GM18498 (cell line): ENCODE data around the gene CFAP61.
"Not testable (repeated sequence)": the region's sequence is repeated elsewhere in the genome, so short reads cannot be mapped to it uniquely, and the experiment has no call there.

Source experiments
- ATAC-seq: cut with Tn5 transposase; IDR thresholded peaks from one replicate; pipeline ENCODE4 v1.9.1; 2021; ENCODE audit warnings: mild to moderate bottlenecking, moderate library complexity; ENCODE audit not compliant: unreplicated experiment

Gene CFAP61

DNA sequence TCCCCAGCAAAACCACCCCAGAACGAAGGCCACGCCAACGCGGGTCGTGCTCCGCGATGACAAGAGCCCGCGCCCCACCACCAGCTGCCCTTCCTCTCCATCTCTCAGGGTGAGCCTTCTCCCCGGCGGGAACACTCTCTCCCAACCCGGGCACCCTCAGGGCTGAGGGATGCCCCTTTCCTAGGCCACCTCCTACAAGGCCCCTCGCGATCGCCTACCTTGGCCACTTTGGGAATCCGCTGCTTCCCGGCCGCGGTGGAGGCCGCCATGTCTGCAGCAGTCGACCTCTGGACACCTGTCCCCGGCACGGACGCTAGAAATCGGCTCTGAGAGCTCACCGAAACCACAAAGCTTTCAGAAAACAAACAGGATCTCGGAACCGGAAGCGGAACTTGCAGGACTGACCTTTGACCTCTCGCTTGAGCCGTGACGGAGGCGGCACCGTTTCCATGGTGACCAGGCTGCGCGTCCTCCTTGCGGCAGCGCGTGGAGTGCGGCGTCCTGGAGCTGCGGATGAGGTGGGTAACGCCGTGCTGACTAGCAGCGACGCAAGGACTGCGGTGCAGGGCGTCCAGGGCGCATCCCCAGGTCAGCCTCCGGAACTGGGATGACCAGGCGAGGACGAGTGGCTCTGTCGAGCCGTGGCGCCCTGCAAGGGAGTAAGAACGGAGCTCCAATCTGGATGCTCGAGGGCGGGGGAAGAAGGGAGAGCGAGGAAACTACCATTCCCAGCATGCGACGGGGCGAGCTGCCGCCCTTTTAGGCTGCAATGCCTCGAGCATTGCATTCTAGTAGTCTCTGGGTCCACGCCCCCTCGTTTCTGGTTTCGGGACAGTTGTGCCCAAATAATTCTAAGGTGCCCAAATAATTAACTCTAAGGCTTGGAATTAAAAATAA lies at the start of gene CFAP61, which contains the start of gene CRNKL1:
TSS of gene CFAP61 (plus strand) at position 459 of the 897 bp plus-strand sequence. CDS start 4,122 bp downstream, outside the sequence.
TSS of gene CRNKL1 (minus strand) at position 393 of the 897 bp plus-strand sequence. CDS start at position 269, 124 bp downstream.
- peak; percentile 97 for ATAC-seq

DNA sequence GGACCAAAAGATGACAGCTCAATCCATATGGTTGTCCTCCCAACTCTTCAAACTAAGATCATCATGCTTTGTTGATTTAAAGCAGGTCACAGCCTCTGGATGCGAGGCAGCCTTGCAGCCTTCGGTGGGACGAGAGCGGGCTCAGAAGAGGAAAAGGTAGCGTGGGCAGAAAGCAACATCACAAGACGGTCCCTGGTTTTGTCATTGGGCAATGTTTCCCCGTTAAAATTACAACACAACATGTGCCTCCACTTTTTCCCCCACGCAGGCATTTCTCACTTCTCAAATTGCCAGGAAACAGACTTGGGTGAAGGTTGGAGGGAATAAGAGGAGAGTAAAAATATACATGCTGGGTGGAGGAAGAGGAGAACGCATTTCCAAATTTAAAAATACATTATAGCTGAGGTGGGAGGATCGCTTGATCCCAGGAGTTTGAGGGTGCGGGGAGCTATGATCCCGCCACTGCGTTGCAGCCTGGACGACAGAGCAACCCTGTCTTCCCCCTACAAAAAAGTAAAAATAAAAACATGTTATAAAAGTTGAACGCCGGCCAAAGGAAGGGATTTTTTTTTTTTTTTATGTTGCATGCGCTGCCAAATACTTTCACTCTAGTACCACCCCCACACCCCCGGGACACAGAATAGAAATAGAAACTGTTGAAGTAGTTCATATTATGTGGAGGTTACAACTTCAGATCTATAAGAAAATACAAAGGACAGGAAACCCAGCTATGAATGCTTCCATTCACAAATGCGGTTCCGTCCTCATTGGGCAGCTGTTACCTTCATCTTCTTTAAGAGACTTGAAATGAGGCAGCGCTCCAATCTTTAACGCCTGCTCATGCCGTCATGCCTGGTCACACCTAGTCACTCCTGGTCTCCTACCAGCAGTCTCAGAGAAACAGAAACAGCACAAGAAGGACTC lies 49.0 kb upstream of the CFAP61 start:
- ATAC-seq = no peak

GRCh38 chr20:20003955-20004322 lies 48.4 kb upstream of the CFAP61 start:
- not testable (repeated sequence) for ATAC-seq

GRCh38 chr20:20005342-20005741 lies 47.0 kb upstream of the CFAP61 start:
- no peak for ATAC-seq

GRCh38 chr20:20009784-20010253 lies 42.5 kb upstream of the CFAP61 start:
- no peak for ATAC-seq

DNA sequence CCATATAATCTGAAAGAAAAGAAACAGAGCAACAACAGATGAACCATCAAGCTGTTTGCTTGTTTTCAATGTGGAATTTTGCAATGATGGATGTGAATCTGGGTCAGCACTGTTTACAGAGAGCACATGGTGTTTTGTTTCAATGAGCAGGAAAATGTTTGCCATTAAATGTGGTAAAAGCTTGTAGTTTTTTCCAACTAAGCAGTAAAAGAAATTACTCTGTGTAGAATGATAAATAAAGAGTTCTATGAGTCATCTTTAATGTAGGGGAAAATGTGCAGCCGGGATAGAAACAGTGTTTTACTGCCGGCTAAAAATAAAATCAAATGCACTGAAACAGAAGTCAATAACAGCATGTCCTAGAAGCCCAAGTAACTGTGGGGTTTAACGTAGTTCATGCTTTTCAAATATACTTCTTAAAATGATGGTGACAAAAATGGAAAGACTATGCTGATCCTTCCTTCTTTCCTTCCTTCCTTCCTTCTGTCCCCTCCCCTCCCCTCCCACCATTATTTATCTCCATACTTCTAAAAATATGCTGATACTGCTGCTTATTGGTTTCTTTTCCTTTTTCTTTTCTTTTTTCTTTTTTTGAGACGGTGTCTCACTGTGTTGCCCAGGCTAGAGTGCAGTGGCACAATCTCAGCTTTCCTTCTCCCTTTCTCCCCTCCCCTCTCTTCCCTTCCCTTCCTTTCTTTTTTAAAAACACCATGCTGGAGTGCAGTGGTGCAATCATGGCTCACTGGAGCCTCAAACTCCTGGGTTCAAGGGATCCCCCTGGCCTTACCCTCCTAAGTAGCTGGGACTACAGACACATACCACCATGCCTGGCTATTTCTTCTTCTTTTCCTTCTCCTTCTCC lies 41.5 kb upstream of the CFAP61 start:
- no peak for ATAC-seq

DNA sequence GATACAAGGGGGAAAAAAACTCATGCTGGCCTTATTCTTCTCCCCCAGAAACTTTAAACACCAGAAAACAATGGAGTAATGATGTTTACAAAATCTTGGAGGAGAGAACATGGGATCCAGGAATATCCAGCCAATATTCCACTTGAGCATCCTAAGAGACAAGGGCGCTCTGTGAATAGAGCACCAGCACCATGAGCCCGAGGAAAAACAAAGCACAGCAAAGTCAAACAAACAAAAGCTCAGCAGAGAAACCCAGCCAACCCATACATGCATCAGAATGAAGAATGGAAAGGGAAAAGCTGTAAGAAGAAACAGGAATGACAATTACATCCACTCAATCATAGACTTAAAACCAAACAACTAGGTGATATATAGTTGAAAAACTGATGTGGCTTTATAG lies 39.8 kb upstream of the CFAP61 start:
- ATAC-seq = no peak

DNA sequence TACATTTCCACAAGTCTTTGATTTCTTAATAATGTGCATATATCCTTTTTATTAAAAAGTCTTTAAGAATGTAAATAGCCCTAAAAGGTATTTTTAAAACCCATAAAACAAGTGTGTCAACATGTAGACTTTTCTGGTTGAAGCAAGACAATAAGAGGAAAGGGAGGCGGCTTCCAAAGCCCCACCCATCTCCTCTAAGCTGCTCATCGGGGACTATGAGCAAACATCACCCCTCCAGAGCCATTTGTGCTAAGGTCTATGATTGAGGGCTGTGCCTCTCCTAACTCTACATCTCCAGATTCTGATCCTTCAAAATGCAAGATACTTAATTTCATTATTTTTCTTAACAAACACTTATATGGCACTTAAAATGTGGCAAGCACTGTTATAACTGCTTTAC lies 37.7 kb upstream of the CFAP61 start:
- ATAC-seq = no peak

DNA sequence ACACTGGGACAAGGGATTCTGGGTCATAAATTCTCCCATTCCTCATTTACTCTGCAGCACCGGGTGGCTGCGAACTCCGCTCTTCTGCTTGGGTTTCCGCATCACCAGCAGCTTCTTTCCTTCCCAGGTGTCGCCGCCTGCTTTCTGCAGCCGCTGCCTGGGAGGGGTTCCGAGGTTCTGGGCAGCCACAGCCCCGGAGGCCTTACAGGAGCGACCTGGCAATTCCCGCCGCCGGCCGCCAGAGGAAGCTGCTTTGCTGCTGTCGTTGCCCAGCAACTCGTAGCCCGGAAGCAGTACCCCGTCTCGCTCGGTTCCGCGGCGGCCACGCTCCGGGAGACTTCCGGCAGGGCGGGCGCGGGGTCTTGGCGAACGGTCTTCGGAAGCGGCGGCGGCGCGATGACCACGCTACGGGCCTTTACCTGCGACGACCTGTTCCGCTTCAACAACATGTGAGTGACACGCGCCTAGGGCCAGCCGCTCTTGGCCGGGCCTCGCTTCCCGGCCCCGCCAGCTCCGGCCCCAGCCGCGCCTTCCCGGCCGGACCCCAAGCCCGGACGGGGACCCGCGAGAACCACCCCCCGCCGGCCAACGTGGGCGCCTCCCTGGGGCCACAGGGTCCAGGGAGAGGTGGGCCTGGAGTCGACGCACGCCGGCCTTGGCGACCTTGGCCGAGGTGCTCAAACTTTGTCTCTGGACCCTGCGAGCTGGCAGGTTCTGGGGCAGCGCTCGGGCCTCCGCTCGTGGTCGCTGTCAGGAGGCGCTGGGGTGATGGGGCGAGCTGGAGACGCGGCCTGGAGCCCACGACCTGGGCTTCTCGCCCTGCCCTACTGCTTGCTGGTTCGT lies 35.1 kb upstream of the CFAP61 start, which contains the start of gene NAA20:
TSS of gene NAA20 (plus strand) at position 362 of the 843 bp plus-strand sequence. CDS start at position 397, 35 bp downstream.
- peak; percentile 100 for ATAC-seq

DNA sequence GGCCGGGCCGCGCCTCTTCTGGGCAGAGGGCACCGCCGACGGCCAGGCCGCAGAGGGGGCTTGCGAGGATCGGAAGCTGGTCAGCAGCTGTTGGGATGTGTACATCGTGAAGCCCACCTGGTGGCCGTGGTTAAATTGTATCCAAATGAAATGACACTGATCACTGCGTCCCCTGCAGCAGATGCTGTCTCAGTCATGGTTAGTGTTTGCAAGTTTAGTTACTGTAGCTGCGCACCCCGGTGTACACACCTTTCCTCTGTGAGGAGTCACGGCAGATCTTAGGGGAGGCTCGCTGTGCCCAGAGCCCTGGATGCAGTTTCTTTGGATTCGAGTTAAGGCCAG lies 34.5 kb upstream of the CFAP61 start:
- ATAC-seq = no peak

GRCh38 chr20:20018366-20018765 lies 34.0 kb upstream of the CFAP61 start:
- ATAC-seq = no peak

GRCh38 chr20:20019123-20019522 lies 33.2 kb upstream of the CFAP61 start:
- ATAC-seq = no peak

- no peak for ATAC-seq
These were observed 31.4 kb upstream of the CFAP61 start for GRCh38 chr20:20020908-20021307.

DNA sequence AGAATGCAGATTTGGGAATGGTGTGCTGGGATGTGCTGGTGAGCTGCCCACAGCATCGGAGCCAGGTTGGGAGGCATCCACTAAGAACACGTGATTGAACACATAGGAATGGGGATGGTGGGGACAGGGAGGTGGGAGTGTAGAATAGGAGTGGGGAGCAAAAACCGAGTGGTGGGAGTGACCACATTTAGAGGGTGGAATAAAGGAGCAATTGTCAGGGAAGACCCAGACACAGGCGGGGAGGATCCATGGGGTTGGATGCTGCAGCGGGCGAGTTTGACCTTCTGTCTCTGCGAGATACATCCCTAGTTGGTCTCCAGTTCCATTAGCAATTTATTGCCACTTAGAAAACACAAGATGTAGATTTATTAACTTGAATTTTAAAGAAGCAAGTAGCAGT lies 30.5 kb upstream of the CFAP61 start:
- ATAC-seq = no peak

DNA sequence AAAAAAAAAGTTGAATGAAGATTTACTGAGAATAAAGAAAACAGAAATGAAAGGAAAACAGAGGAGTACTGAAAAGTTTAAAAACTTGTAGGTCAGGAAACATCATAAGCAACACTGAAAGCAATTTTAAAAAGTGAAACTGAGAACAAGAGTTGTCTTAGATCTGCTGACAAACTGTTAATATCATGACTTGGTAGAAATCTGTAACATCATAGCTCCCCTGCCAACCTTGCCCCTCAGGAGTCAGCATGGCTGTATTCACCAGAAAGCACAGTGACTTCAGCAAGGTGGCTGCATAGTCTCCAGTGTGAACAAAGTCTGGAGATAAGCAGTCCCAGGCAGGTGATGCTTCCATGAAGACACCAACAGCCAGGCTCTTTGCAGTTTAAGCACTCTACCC lies 29.8 kb upstream of the CFAP61 start:
- ATAC-seq = peak; percentile 74

GRCh38 chr20:20023395-20023794 lies 28.9 kb upstream of the CFAP61 start:
- no peak for ATAC-seq

- ATAC-seq = no peak
These were observed 27.4 kb upstream of the CFAP61 start for GRCh38 chr20:20024942-20025341.

DNA sequence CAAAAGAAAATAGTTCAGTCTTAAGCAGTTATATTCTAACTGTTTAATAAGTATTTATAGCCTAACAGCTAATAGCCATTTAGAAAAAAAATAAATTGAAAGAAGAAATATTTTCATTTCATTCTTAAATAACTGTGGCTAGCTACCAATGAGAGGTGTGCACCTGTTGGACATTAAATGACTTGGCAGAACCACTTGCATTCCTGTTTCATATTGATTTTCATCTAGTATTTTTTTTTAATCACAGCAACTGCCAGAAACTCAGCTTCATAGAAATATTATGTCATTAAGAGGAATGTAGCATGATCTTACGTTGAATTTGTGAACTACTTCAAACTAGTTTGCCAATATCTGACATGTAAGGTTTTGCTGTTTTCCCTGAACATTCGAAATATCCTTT lies 25.0 kb upstream of the CFAP61 start:
- no peak for ATAC-seq

GRCh38 chr20:20031790-20032189 lies 20.5 kb upstream of the CFAP61 start:
- no peak for ATAC-seq

DNA sequence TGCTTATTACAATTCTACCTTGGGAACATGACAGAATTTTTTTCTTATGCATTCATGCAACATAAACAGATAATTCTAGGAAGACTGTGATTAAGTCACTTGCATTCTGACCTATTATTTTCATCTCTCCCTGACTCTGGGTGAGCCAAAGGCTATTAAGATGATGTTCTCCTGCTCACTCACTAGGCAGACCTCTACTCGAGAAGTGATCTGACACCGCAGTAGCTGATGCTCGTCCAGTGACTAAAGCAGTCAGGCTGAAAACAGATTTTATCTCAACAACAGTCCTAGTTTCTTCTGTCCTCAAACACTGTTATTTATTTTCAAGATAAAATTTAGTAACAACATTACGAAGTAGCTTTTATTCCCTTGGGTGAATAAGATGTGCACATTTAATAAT lies 17.8 kb upstream of the CFAP61 start:
- ATAC-seq = no peak
